Measurements from ENCODE around the gene NCS1.
A peak's percentile ranks its signal among the peaks of the same experiment; 100 is the strongest.

The NCS1 gene

DNA sequence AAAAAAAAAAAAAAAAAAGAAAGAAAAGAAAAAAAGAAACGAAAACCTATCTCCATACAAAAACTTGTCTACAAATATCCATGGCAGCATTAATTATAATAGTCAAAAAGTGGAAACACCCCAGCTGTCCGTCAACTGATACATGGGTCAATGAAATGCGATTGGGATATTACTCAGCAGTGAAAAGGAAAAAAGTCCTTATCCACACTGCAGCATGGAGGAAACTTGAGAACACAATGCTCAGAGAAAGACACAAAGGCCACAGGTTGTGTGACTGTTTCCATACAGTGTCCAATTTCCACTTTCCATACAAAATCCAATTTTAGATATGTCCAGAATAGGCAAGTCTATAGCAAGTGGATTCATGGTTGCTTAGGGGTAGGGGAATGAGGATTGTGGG, 24.3 kb upstream of the NCS1 start:
- no peak for DNase-seq (ENCODE audit: low spot score)

DNA sequence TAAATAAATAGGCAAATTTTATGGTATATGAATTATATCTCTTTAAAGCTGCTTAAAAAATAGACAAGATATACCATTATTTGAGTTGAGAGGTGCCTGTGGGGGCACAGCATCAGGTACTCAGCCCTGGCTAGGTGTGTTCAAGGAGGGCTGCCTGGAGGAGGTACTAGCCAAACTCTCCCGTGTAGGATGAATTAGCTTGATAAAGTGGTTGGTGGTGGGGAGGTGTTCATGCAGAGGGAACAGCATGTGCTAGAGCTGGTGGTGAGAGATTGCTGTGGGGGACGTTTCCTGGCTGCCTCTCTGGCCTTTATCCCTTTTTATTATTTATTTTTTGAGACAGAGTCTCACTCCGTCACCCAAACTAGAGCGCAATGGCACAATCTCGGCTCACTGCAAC, 23.2 kb upstream of the NCS1 start:
- DNase-seq (ENCODE audit: low spot score): no peak

GRCh38 chr9:130149654-130150286, 22.4 kb upstream of the NCS1 start:
- no peak for DNase-seq (ENCODE audit: low spot score)

DNA sequence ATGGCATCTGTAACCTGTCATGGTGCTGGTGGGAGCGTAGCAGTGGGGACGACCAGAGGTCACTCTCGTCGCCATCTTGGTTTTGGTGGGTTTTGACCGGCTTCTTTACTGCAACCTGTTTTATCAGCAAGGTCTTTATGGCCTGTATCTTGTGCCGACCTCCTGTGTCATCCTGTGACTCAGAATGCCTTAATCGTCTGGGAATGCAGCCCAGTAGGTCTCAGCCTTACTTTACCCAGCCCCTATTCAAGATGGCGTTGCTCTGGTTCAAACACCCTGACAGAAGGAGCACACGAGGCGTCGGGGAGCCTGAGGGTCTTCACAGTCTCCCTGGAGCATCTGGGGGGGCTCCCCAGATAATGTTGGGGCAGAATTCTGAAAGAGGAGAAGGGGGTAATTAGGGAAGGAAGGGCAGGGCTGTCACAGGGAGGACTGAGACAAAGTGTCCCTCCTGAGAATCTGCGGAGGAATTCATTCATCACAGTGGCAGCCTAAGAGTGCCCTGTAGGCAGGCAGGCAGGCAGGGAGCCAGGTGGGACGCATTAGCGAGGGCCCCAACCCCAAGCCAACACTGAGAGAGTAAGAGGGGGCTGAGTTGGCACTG, 21.3 kb upstream of the NCS1 start:
- no peak for DNase-seq (ENCODE audit: low spot score)

GRCh38 chr9:130154816-130155215, 17.4 kb upstream of the NCS1 start:
- no peak for DNase-seq (ENCODE audit: low spot score)

- no peak for DNase-seq (ENCODE audit: low spot score)
These were observed 16.6 kb upstream of the NCS1 start for GRCh38 chr9:130155647-130156046.

DNA sequence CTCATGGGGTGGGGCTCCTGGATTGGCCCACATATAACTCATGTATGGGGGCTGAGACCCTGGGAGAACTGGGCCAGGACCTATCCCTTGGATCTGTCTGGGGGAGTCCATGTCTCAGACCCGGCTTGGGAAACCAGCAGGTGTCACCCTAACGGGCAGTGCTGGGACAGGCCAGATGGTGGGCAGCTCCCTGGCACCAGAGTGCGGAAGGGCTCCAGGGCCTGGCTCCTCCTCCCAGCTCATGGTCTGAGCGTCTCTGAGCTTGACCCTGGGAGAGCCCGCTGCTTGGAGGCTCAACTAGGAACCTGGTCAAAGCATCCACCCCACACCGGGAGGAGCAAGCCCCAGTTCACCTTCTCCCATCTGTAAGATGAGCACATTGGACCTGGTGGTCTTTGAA, 15.5 kb upstream of the NCS1 start:
- no peak for DNase-seq (ENCODE audit: low spot score)

DNA sequence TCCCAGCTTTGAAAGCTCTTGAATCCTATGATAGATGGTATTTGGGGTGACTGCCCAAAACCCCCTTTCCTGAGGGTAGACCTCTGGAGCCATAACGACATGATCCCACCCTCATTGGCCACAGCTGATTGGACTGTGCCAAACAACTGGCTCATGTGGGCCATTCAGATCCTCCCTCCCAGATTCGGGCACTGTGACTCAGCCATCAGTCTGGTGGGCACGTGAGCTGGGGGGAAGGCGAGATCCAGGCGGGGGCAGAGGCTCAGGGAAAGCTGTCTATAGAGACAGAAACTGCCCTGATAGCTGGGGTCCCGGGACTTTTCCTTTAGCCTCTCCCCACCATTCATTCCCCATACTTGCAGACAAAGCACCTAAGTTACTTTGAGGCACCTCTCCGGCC, 15.1 kb upstream of the NCS1 start:
- no peak for DNase-seq (ENCODE audit: low spot score)

GRCh38 chr9:130158001-130158400, 14.2 kb upstream of the NCS1 start:
- no peak for DNase-seq (ENCODE audit: low spot score)

- no peak for DNase-seq (ENCODE audit: low spot score)
These were observed 13.1 kb upstream of the NCS1 start for GRCh38 chr9:130159057-130159456.

- no peak for DNase-seq (ENCODE audit: low spot score)
These were observed 12.1 kb upstream of the NCS1 start for GRCh38 chr9:130159915-130160670.

DNA sequence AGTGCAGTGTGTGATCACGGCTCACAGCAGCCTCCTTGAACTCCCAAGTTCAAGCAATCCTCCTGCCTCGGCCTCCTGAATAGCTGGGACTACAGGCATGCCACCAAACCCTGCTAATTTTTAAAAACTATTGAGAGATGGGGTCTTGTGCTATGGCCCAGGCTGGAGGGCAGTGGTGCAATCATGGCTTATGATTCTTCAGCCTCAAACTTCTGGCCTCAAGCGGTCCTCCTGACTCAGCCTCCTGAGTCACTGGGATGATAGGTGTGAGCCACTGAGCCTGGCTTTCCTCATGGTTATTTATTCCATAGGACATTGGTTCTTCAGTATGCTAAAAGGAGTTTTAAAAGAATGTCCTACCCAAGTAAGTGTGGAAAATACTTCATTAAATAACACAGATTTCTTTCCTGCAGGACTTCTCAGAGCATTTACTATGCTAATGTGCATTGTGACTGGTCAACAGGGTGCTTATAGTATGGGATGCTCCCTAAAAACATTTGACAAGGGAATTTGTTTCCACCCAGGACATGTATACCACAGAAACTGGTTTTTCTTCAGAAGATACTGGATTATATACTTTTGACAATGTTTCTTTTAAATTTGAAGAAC, 11.2 kb upstream of the NCS1 start:
- DNase-seq (ENCODE audit: low spot score): no peak

GRCh38 chr9:130165579-130165978, 6.6 kb upstream of the NCS1 start:
- DNase-seq (ENCODE audit: low spot score): no peak

- no peak for DNase-seq (ENCODE audit: low spot score)
These were observed 5.8 kb upstream of the NCS1 start for GRCh38 chr9:130166399-130166798.

- DNase-seq (ENCODE audit: low spot score): no peak
These were observed 4.3 kb upstream of the NCS1 start for GRCh38 chr9:130167927-130168326.

- DNase-seq (ENCODE audit: low spot score): no peak
These were observed 717 bp upstream of the NCS1 start for GRCh38 chr9:130171226-130172148.

DNA sequence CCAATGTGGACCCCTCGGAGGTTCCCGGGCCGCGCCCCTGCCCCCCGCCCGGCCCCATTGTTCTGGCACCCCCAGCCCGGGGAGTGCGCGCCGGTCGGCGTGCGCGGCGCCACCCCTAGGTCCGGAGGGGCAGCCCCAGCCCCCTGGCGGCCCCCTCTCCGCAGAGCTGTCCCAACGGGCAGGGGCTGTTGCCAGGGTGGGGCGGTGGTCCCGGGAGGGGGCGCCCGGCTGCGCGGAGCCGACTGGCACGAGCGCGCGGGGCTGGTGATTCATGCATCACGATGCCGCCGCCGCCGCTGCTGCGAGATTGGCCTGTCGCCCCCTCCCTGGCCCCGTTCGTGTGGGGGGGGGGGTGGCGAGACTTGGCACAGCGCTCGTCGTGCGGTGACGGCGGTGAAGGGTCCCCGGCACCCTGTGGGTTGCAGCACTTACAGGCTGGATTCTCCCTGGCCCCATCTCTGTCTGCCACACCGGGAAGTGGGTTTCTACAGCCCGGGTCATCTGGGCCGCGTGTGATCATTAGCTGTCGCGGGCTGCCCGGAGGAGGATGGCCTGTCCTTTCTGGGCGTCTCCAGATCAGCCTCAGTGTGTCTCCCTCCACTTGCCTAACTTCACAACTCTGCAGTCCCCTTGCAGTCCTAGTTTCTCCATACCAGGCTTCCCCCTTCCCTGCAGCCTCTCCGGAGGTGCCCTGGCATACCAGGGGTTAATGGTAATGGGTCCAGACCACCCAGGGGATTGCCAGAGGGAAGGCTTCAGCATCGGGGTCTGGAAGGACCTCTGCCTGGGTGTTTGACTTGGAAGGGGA, 858 bp downstream of the NCS1 start:
- DNase-seq (ENCODE audit: low spot score): peak; percentile 13

- no peak for DNase-seq (ENCODE audit: low spot score)
These were observed 1.4 kb downstream of the NCS1 start for GRCh38 chr9:130173666-130173983.

- no peak for DNase-seq (ENCODE audit: low spot score)
These were observed 1.8 kb downstream of the NCS1 start for GRCh38 chr9:130174025-130174424.

- no peak for DNase-seq (ENCODE audit: low spot score)
These were observed 2.7 kb downstream of the NCS1 start for GRCh38 chr9:130174920-130175321.

GRCh38 chr9:130175355-130175754, 3.2 kb downstream of the NCS1 start:
- no peak for DNase-seq (ENCODE audit: low spot score)
